ACHN (cell line): ENCODE measurements around the gene NDUFB5.
A peak's percentile ranks its signal among the peaks of the same experiment; 100 is the strongest.
"Not testable (repeated sequence)": the region's sequence is repeated elsewhere in the genome, so short reads cannot be mapped to it uniquely, and the experiment has no call there.

Source experiments
- DNase-seq: peaks from one replicate; pipeline ENCODE4 v3.0.0-alpha.2; 2015
- in situ Hi-C: cut with HindIII; loops from 2 replicates; pipeline ENCODE4 v1.10.0; 2017; ENCODE audit warnings: low sequenced_read_pairs, low pct_ligation_motif_present, low pct_unique_long_range_greater_than_20kb

NDUFB5 gene

DNA sequence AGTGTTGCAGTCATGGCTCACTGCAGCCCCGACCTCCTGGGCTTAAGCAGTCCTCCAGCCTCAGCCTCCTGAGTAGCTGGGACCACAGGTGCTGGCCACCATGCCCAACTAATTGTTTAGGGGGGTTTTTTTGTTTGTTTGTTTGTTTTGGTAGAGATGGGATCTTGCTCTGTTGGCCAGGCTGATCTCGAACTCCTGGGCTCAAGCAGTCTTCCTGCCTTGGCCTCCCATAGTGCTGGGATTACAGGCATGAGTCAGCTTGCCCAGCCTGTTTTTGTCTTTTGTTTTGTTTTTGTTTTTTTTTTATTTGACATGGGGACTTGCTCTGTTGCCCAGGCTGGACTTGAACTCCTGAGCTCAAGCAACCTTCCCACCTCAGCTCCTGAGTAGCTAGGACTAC lies 17.4 kb downstream of the NDUFB5 start:
- no peak for DNase-seq

DNA sequence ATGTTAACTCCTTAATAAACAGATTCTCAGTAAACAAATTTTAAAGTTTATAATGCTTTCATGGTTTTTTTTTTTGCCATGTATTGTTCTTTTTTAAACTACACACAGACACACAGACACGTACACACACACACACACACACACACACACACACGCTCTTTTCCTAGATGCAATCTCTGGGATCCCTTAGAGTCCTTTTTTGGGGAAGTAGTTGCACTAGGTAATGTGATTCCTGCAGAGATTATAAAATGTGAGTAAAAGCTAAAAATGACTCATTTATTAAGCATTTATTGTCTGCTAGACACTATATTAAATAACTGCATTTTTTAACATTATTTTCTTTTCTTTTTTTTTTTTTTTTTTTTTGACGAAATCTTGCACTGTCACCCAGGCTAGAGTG lies 19.9 kb downstream of the NDUFB5 start:
- DNase-seq, result no peak
- in situ Hi-C loops, result no loop called here

More for the DNA sequence above, 17.4 kb downstream of the NDUFB5 start:
- in situ Hi-C loops, result no loop called here

GRCh38 chr3:179630753-179631451 lies 26.3 kb downstream of the NDUFB5 start:
- no peak for DNase-seq
- in situ Hi-C loops, result no loop called here

DNA sequence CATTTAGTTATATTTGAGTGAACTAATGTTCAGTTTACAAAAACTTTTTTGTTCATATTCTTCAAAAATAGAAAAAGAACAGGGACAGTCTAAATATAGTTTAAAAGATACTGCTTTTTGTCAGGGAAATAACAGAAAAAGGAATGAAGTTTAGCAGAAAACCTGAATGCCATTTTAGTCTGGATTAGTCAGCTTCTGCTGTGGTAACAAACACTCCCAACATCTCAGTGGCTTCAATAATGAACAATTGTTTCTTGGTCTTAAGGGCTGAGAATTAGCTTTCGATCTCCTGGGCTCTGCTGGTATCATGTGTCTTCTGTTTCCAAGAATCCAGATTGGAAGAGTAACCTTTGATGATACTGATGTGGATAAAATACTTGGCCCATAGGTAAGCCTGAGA lies 35.9 kb downstream of the NDUFB5 start:
- no peak for DNase-seq
- in situ Hi-C loops, result no loop called here

GRCh38 chr3:179642871-179643270 lies 38.3 kb downstream of the NDUFB5 start:
- no peak for DNase-seq

GRCh38 chr3:179643837-179644236 lies 39.2 kb downstream of the NDUFB5 start:
- DNase-seq, in situ Hi-C loops: not testable (repeated sequence)

More at GRCh38 chr3:179642871-179643270, 38.3 kb downstream of the NDUFB5 start:
- in situ Hi-C loops, result no loop called here

GRCh38 chr3:179646177-179646576 lies 41.6 kb downstream of the NDUFB5 start:
- in situ Hi-C loops, result no loop called here

DNA sequence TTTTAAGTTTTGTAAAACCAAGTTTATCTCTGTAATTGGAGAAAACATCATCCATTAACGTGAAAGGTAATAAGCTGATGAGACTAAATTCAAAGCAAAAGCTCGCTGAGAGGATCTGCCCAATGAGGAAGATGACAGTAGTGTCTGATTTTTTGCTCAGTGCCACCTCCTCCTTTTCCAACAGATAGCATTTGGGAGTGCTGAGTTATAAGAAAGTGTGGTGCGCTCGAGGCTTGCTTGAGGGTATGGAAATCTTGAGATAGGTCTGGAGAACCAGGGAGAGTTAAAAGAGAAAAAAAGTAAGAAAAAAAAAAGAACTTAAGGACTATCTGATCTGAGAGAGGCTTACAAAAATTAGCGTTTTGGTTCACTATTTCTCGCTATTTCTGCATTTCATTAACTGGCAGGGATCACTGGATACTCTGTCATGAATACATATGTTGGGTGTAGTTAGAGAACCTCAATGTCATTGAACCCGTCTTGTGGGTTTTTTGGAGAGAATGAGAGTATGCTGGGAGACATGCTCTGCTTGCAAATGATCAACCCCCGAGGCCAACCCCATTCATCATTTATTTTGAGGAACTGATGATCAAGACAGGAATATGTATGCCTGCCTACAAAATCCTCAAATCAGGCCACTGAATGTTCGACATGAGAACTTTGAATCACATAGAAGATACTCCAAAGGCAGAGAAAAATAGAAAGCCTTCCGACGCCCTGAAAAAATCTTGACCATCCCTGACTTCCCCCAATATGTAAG lies 47.3 kb downstream of the NDUFB5 start:
- in situ Hi-C loops, result no loop called here
- DNase-seq, result no peak

More at GRCh38 chr3:179646177-179646576, 41.6 kb downstream of the NDUFB5 start:
- DNase-seq, result no peak

GRCh38 chr3:179652447-179653095 lies 48.0 kb downstream of the NDUFB5 start, which contains the start of gene USP13:
TSS of gene USP13 (plus strand) at chr3:179653040. CDS start at chr3:179653226, 186 bp downstream.
- DNase-seq, result peak; percentile 77
- in situ Hi-C loops, result no loop called here

GRCh38 chr3:179653096-179653797 lies 48.7 kb downstream of the NDUFB5 start:
- in situ Hi-C loops, result no loop called here
- peak; percentile 61 for DNase-seq

GRCh38 chr3:179655236-179655635 lies 50.6 kb downstream of the NDUFB5 start:
- in situ Hi-C loops, result no loop called here
- no peak for DNase-seq

DNA sequence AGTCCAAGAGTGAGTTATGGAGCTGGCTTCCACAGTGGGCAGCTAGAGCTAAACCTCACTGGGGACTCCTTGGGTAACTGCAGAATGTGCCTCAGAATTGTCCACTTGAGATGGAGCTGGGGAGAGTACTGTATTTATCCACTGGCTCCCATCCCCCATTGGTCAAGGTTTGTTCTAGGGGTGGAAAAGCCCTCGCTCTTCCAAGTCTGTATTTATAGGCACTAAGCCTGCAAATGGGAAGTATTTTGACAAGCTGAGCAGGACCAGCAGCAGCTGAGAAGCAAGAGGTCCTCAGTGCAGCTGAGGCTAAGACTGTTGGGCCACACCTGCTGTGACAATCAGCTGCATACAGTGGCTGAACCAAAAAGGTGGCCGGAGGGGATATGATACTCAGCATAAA lies 54.0 kb downstream of the NDUFB5 start:
- in situ Hi-C loops, result no loop called here
- no peak for DNase-seq

DNA sequence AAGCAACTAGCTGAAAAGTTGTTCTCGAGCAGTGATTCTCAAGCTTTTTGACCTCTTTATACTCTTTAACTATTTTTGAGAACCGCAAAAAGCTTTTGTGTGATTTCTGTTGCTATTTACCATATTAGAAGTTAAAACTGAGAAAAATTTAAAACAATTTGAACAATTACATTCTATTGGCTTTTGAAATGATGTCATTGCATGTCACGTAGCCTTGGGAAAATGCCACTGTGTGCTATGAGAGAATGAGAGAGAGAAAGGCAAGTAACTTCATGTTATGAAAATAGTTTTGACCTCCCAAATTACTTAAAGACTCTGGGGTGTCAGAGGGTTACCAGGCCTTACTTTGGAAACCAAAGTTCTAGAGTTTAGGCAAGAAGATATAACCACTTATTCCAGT lies 56.3 kb downstream of the NDUFB5 start:
- in situ Hi-C loops, result no loop called here
- DNase-seq, result no peak

DNA sequence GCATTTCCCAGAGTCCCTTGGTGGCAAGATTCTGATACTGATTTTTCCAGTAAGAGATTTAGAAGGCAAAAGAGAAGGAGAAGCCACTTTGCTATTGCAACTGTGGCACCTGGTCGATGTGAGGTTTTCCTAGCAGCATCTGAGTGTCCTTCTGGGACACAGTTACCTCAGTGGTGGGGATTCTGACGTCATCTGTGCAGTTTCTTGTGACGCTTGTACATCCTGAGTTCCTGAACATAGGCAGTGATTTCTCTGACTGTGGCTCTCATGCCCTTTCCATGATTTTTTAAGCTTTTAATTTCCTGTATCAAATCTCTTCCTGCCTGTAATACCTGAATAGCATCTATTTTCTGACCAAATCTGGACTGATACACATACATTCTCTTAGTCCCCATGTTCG lies 57.2 kb downstream of the NDUFB5 start:
- in situ Hi-C loops, result no loop called here
- no peak for DNase-seq

GRCh38 chr3:179663093-179663492 lies 58.5 kb downstream of the NDUFB5 start:
- no peak for DNase-seq
- in situ Hi-C loops, result no loop called here

GRCh38 chr3:179666030-179666429 lies 61.4 kb downstream of the NDUFB5 start:
- in situ Hi-C loops, result no loop called here

DNA sequence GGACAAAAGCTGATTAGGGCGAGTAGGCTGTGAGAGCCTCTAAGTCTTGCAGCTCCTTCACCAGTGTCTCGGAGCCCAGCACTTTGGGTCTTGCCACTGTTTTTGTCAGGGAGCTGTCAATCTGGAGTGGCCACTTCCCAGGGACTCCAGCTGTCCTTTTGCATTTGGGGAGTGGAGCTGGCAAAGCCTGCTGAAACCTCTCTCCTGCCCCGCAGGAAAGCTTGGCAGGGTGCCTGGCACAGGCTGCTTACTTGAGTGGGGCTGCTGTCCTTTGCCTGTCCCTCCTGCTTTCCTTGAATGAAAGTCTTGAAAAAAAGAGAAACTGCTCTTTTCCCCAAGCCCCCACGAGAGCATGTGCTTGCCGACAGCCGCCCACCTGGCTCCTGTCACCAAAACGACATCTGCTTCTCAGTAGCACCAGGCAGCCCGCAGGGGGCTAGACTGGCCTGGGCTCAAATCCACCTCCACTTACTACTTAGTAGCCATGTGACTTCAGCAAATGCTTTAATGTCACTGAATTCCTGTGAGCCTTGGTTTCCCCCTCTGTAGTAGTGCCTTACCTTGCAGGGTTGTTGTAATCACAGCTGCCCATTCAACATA lies 61.9 kb downstream of the NDUFB5 start:
- no peak for DNase-seq

More at GRCh38 chr3:179666030-179666429, 61.4 kb downstream of the NDUFB5 start:
- no peak for DNase-seq

GRCh38 chr3:179668429-179668828 lies 63.8 kb downstream of the NDUFB5 start:
- in situ Hi-C loops, result no loop called here

More for the DNA sequence above, 61.9 kb downstream of the NDUFB5 start:
- in situ Hi-C loops, result no loop called here

More at GRCh38 chr3:179668429-179668828, 63.8 kb downstream of the NDUFB5 start:
- DNase-seq, result no peak
